K562 (cell line): Measurements from ENCODE around the gene LRFN2. TPM values are rescaled to one million over a fixed set of nuclear protein-coding genes. Genes with fewer than 3 reads are reported as not detected.

Experiments
- ATAC-seq: fragments of 200-7000 bp; cut with Tn5 transposase; 3 replicates; pipeline ENCODE4 v1.9.1; 2020; ENCODE audit warnings: moderate library complexity
- BruUV-seq: library from RNA; stranded (reverse); fragments of 400-500 nt; replicated peaks from 2 replicates; lab custom pipeline; 2021; lab: Mats Ljungman, UMichigan
- CTCF ChIA-PET: fragments of 300-600 bp; formaldehyde crosslinking; extraction: SDS; loops from one replicate; lab custom pipeline; 2021; ENCODE audit warnings: low intra/inter-chr PET ratio; lab: Yijun Ruan, JAX
- POLR2A ChIA-PET: fragments of 300-600, 350-650 bp; sonication (Branson Sonifier 250); formaldehyde crosslinking; extraction: SDS; loops from one replicate; lab custom pipeline; 2021; ENCODE audit warnings: antibody characterized with exemption, inconsistent platforms; lab: Yijun Ruan, JAX
- DNase-seq, 4 experiments: peaks; one replicate each; pipeline versions ENCODE4 v3.0.0 to v3.0.0-alpha.2; 2011 to 2018; ENCODE audit warnings: low spot score in 3 of 4, mixed read lengths in 3 of 4; ENCODE audit errors: extremely low read depth in 1 of 4
- FAIRE-seq: peaks from 2 replicates; lab custom pipeline; 2011; peaks lifted over from hg19 to GRCh38; lab: Jason Lieb, UNC
- H2AFZ ChIP-seq: 2 replicates; pipeline ENCODE4 v1.6.0; 2011; ENCODE audit warnings: low read depth, low read length, control low read depth, inconsistent platforms
- H3K27ac ChIP-seq: fragments of 200-600 bp; 3 replicates; pipeline ENCODE4 v1.8.0; 2011; ENCODE audit warnings: low read depth, mild to moderate bottlenecking, control low read depth, inconsistent platforms, low read length, moderate library complexity, mixed read lengths; ENCODE audit errors: extremely low read depth
- H3K27me3 ChIP-seq, 2 experiments: fragments of 300-600 bp in 1 of 2; 2 replicates in 1 of 2; 3 replicates in 1 of 2; pipeline versions ENCODE4 v1.6.0 to v1.8.0; 2011; ENCODE audit warnings: inconsistent platforms in 2 of 2, low read length in 2 of 2, mild to moderate bottlenecking in 1 of 2, mixed read lengths in 1 of 2, moderate library complexity in 1 of 2; ENCODE audit not compliant: control insufficient read depth in 2 of 2, insufficient read depth in 2 of 2
- H3K36me3 ChIP-seq: fragments of 300-600 bp; 3 replicates; pipeline ENCODE4 v1.8.0; 2011; ENCODE audit warnings: mild to moderate bottlenecking, low read length, inconsistent platforms; ENCODE audit not compliant: control insufficient read depth, insufficient read depth
- H3K4me1 ChIP-seq, 2 experiments: fragments of 200-600 bp in 1 of 2; replicated peaks in 1 of 2; 2 replicates in 1 of 2; 3 replicates in 1 of 2; pipeline versions ENCODE4 v1.5.1 to v1.8.0; 2011; ENCODE audit warnings: inconsistent platforms in 2 of 2, low read length in 2 of 2, mild to moderate bottlenecking in 1 of 2, mixed read lengths in 1 of 2, moderate library complexity in 1 of 2; ENCODE audit not compliant: control insufficient read depth in 2 of 2, insufficient read depth in 2 of 2
- H3K4me2 ChIP-seq: 2 replicates; pipeline ENCODE4 v1.6.1; 2011; ENCODE audit warnings: low read length, control low read depth, inconsistent platforms, mixed read lengths; ENCODE audit not compliant: insufficient read depth
- H3K4me3 ChIP-seq: fragments of 200-600 bp; sonication (generic), shearing (Covaris generic); 2 replicates; pipeline ENCODE4 v1.5.1; 2016; ENCODE audit warnings: control low read depth, inconsistent platforms
- H3K79me2 ChIP-seq: fragments of 200-600 bp; 3 replicates; pipeline ENCODE4 v1.8.0; 2011; ENCODE audit warnings: low read length, inconsistent platforms; ENCODE audit not compliant: control insufficient read depth, insufficient read depth
- H3K9ac ChIP-seq, 2 experiments: 2 replicates each; pipeline versions ENCODE4 v1.6.0 to v1.6.1; 2011; ENCODE audit warnings: low read depth in 2 of 2, low read length in 2 of 2, control low read depth in 1 of 2, inconsistent platforms in 1 of 2, mild to moderate bottlenecking in 1 of 2, mixed read lengths in 1 of 2; ENCODE audit not compliant: insufficient read depth in 1 of 2
- H3K9me1 ChIP-seq: one replicate; pipeline ENCODE4 v1.6.0; 2011; ENCODE audit warnings: inconsistent platforms, mild to moderate bottlenecking, low read length, moderate library complexity; ENCODE audit not compliant: control insufficient read depth, insufficient read depth
- H3K9me3 ChIP-seq: replicated peaks from 2 replicates; pipeline ENCODE4 v1.5.1; 2011; ENCODE audit warnings: low read depth, low read length, inconsistent platforms; ENCODE audit not compliant: control insufficient read depth, insufficient read depth
- H4K20me1 ChIP-seq: replicated peaks from 2 replicates; pipeline ENCODE4 v1.6.1; 2011; ENCODE audit warnings: low read length, inconsistent platforms, mixed read lengths; ENCODE audit not compliant: control insufficient read depth, insufficient read depth
- ASH1L ChIP-seq: fragments of 450-650 bp; IDR thresholded peaks from 2 replicates; pipeline ENCODE4 v1.6.1; 2018; ENCODE audit warnings: borderline replicate concordance, mild to moderate bottlenecking, low read depth; ENCODE audit not compliant: partially characterized antibody
- CC2D1A ChIP-seq: fragments of 450-650 bp; IDR thresholded peaks from 2 replicates; pipeline ENCODE4 v1.6.1; 2017; ENCODE audit warnings: mild to moderate bottlenecking
- CTBP1 ChIP-seq: fragments of 450-650 bp; IDR thresholded peaks from 2 replicates; pipeline ENCODE4 v1.6.1; 2016; ENCODE audit warnings: borderline replicate concordance
- E2F5 ChIP-seq: sonication (generic); formaldehyde crosslinking; IDR thresholded peaks from 2 replicates; pipeline ENCODE4 v1.8.0; 2022; ENCODE audit warnings: mild to moderate bottlenecking, missing genetic modification reagents
- ELF2 ChIP-seq: fragments of 250-450 bp; sonication (Bioruptor Pico); IDR thresholded peaks from 2 replicates; pipeline ENCODE4 v1.5.0; 2021; ENCODE audit warnings: mild to moderate bottlenecking
- ERF ChIP-seq: fragments of 450-650 bp; formaldehyde crosslinking; IDR thresholded peaks from 2 replicates; pipeline ENCODE4 v1.4.0; 2020; ENCODE audit warnings: mild to moderate bottlenecking, mixed read lengths
- FOXK2 ChIP-seq, 2 experiments: fragments of 450-650 bp; IDR thresholded peaks in 1 of 2; conservative IDR thresholded peaks in 1 of 2; 2 replicates each; pipeline ENCODE4 v1.6.1; 2016; ENCODE audit warnings: low read depth in 2 of 2, mild to moderate bottlenecking in 1 of 2
- IFI16 ChIP-seq: fragments of 250-450 bp; sonication (Bioruptor Pico); IDR thresholded peaks from 2 replicates; pipeline ENCODE4 v2.1.2; 2022; ENCODE audit warnings: mild to moderate bottlenecking, inconsistent platforms
- SRF ChIP-seq, 2 experiments: fragments of 250-450, 450-650 bp in 1 of 2; sonication (Bioruptor Pico) in 1 of 2; sonication (generic) in 1 of 2; formaldehyde crosslinking; IDR thresholded peaks; 2 replicates each; pipeline versions ENCODE4 v1.5.0 to v1.5.1; 2020 to 2022; ENCODE audit warnings: mild to moderate bottlenecking in 1 of 2, missing genetic modification reagents in 1 of 2
- SRSF9 ChIP-seq: fragments of 200-400 bp; formaldehyde crosslinking; IDR thresholded peaks from 2 replicates; pipeline ENCODE4 v1.6.1; 2017; ENCODE audit warnings: low read depth, low read length, borderline replicate concordance
- ZC3H4 ChIP-seq: sonication (generic); formaldehyde crosslinking; IDR thresholded peaks from 2 replicates; pipeline ENCODE4 v1.9.0; 2021; ENCODE audit warnings: missing genetic modification reagents, borderline replicate concordance
- ZKSCAN1 ChIP-seq: fragments of 150-350 bp; IDR thresholded peaks from 2 replicates; pipeline ENCODE4 v1.6.1; 2016; ENCODE audit warnings: low read depth, low read length
- ZNF766 ChIP-seq: fragments of 200-800 bp; sonication (Bioruptor generic); conservative IDR thresholded peaks from 2 replicates; pipeline ENCODE4 v1.6.1; 2016; ENCODE audit warnings: missing genetic modification characterization, missing compliant biosample characterization
- WGBS: fragments of 100-300 bp; shearing (Covaris generic); methylation state at CpG from one replicate; pipeline ENCODE4 v1.1.6; 2016; ENCODE audit warnings: low coverage, mixed read lengths; ENCODE audit not compliant: insufficient coverage; ENCODE audit errors: missing lambda C conversion rate; 5-methylcytosine and 5-hydroxymethylcytosine counted together
- in situ Hi-C: fragments of 300-500 bp; cut with MboI; formaldehyde crosslinking; loops from 4 replicates; pipeline ENCODE4 v1.15.0; 2018; ENCODE audit warnings: inconsistent platforms, mixed read lengths
- intact Hi-C: fragments of 100-400 bp; cut with micrococcal nuclease; formaldehyde crosslinking; loops from 2 replicates; pipeline ENCODE4 v1.14.2; 2022
- polyA plus RNA-seq, 8 experiments: library from polyadenylated mRNA; depleted of rRNA in 4 of 8; stranded (reverse) in 5 of 8; unstranded in 3 of 8; fragments of >200 nt; fragmentation: Nextera tagmentation in 2 of 8; fragmentation: Illumina TruSeq in 1 of 8; extraction: Ambion mirVana in 2 of 8; extraction: Trizol in 1 of 8; gene quantifications; 2 replicates each; pipeline versions ENCODE4 v1.2.1 to v1.2.3, GENCODE V29; 2011 to 2014; ENCODE audit warnings: inconsistent platforms in 1 of 8, missing spikeins in 1 of 8
- total RNA-seq, 7 experiments: library from RNA; depleted of rRNA in 6 of 7; stranded (reverse); fragments of >200 nt in 6 of 7; fragmentation: Illumina TruSeq in 2 of 7; extraction: Trizol in 2 of 7; gene quantifications; 2 replicates each; pipeline versions ENCODE4 v1.2.1 to v1.2.3, GENCODE V29; 2011 to 2021; ENCODE audit warnings: low replicate concordance in 1 of 7

LRFN2 gene
- total and polyA plus RNA-seq, 9 of the 15 experiments (the other 6 are each of a cell fraction or from before 2014, with no cell fraction given), result not detected

GRCh38 chr6:40476673-40477072 lies 110.5 kb downstream of the LRFN2 start:
- BruUV-seq, result no TSS peak
- no peak for DNase-seq
- no peak overlapping the region for H3K4me3 ChIP-seq
- POLR2A ChIA-PET, result interaction anchor here (0.7 kb wide), 1 partner anchor 12 kb away, joined by 5 read pairs; no protein-coding TSS in a partner anchor
- CTCF ChIA-PET, result no interaction called here
- ATAC-seq, result no peak
- H2AFZ ChIP-seq, result no peak overlapping the region
- H3K4me1 ChIP-seq, result no peaks in the 10 kb centered on the region
- intact Hi-C loops (no loop called here), in situ Hi-C loops (no loop called here)
- WGBS, result 0% methylated on average over 6 of the region's 6 CpGs
- no peak for FAIRE-seq
- no peak overlapping the region for H3K9ac ChIP-seq
- H3K79me2 ChIP-seq, result no peaks in the 10 kb centered on the region
- no peaks in the 10 kb centered on the region for H3K9me1 ChIP-seq
- H4K20me1 ChIP-seq, result peaks cover 4% of the 10 kb centered on the region; the same call in 1 of the 2 replicates
- no peak overlapping the region for H3K4me2 ChIP-seq
- no peak for TF ChIP-seq ERF (CRISPR knock-in tag)
- TF ChIP-seq CTBP1, result no peak
- no peak for TF ChIP-seq CC2D1A
- no peak for TF ChIP-seq ZC3H4 (CRISPR knock-in tag)
- no peak for TF ChIP-seq ZKSCAN1
- TF ChIP-seq E2F5 (CRISPR knock-in tag), result no peak
- TF ChIP-seq ZNF766 (CRISPR knock-in tag), result no peak
- no peak for TF ChIP-seq SRSF9
- TF ChIP-seq ASH1L, result no peak
- TF ChIP-seq FOXK2 (conservative IDR thresholded peaks at IDR 0.05 in 1 of 2, IDR thresholded peaks at IDR 0.05 in 1 of 2; ENCODE audit: low read depth in 2 of 2), result no peak
- no peak for TF ChIP-seq IFI16 (CRISPR knock-in tag)
- TF ChIP-seq SRF (CRISPR knock-in tag; IDR thresholded peaks at IDR 0.05), result no peak
- no peak for TF ChIP-seq ELF2
- H3K9me3 ChIP-seq, result no peaks in the 10 kb centered on the region
- H3K27ac ChIP-seq, result no peak overlapping the region
- peaks cover 0 to 42% of the 10 kb centered on the region in 2 experiments; a peak in 4 of 5 replicates for H3K27me3 ChIP-seq
- no peaks in the 10 kb centered on the region for H3K36me3 ChIP-seq
